ENCODE data around the gene PTOV1. TPM values are rescaled to one million over a fixed set of nuclear protein-coding genes. Genes with fewer than 3 reads are reported as not detected.

The PTOV1 gene
- total and polyA plus RNA-seq, 2 of the 8 experiments (the other 6 are each of a cell fraction or from before 2014, with no cell fraction given), result 147 to 251 TPM

DNA sequence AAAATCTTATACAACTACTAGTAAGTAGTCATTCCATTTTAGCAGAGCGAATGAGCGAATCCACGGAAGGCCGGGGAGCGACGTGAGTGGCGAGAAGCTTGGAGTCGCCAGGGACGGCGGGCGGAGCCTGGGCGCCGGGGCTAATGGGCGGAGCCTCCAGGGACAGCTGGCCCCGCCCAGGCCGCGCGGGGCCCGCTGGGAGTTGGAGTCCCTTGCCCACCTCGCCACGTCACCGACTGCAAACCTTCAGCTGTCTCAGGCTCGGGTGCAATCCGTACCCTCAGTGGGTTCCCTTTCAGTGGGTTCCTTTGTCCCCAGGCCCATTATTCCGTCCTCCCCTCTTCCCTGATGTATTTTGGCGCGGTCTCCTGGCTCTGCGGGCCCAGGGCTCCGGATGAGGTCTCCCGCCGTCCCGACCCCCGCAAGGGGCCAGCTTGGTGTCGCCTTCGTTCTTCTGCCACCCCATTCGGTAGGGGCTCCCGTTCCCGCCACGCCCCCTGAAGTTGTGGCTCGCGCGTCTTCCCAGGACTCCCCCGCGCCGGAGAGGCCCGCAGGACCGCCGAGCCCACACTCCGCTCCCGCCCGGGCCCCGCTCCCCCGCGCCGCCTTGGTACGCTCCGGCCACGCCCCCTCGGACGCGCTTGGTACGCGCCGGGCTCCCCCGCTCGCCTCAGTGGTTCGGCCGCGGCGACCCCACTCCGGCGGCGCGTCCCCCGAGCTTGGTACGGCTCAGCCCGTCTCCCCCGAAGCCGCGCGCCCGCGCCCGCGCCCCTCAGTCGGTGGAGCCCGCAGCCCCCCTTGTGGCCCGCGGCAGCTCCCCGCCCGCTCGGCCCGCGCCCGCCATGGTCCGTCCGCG lies at the start of gene PTOV1 (continued):
- TF ChIP-seq ATF2 (IDR thresholded peaks at IDR 0.05; ENCODE audit: low read length), result no peak
- no peak for TF ChIP-seq NRF1 (IDR thresholded peaks at IDR 0.05; ENCODE audit: low read depth, low read length)
- peak; percentile 68 for TF ChIP-seq SRF (IDR thresholded peaks at IDR 0.05; ENCODE audit: low read depth, low read length)
- no peak for TF ChIP-seq GABPA (IDR thresholded peaks at IDR 0.05; ENCODE audit: borderline replicate concordance, insufficient read depth, low read length)
- peak; percentile 65 for TF ChIP-seq SIX5 (IDR thresholded peaks at IDR 0.05; ENCODE audit: low read depth, low read length)
- TF ChIP-seq, protein P1, sequence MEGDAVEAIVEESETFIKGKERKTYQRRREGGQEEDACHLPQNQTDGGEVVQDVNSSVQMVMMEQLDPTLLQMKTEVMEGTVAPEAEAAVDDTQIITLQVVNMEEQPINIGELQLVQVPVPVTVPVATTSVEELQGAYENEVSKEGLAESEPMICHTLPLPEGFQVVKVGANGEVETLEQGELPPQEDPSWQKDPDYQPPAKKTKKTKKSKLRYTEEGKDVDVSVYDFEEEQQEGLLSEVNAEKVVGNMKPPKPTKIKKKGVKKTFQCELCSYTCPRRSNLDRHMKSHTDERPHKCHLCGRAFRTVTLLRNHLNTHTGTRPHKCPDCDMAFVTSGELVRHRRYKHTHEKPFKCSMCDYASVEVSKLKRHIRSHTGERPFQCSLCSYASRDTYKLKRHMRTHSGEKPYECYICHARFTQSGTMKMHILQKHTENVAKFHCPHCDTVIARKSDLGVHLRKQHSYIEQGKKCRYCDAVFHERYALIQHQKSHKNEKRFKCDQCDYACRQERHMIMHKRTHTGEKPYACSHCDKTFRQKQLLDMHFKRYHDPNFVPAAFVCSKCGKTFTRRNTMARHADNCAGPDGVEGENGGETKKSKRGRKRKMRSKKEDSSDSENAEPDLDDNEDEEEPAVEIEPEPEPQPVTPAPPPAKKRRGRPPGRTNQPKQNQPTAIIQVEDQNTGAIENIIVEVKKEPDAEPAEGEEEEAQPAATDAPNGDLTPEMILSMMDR (IDR thresholded peaks at IDR 0.05; ENCODE audit: control extremely low read depth in 1 of 3, insufficient read depth in 1 of 3, low read depth in 1 of 3, low read length in 3 of 3), result no peak
- TF ChIP-seq ASH2L (IDR thresholded peaks at IDR 0.05; ENCODE audit: low read length), result no peak
- no peak for TF ChIP-seq BCL11A (IDR thresholded peaks at IDR 0.05; ENCODE audit: low read depth in 2 of 2, low read length in 2 of 2)
- TF ChIP-seq RAD21 (IDR thresholded peaks at IDR 0.05 in 1 of 2, conservative IDR thresholded peaks at IDR 0.05 in 1 of 2; ENCODE audit: low read depth in 2 of 2, low read length in 2 of 2), result no peak
- no peak for TF ChIP-seq JUN (IDR thresholded peaks at IDR 0.05; ENCODE audit: low read depth, low read length)
- TF ChIP-seq KDM4A (IDR thresholded peaks at IDR 0.05; ENCODE audit: low read depth, low read length, severe bottlenecking), result peak; percentile 89
- TF ChIP-seq TBP (IDR thresholded peaks at IDR 0.05; ENCODE audit: low read depth, low read length), result peak; percentile 80
- no peak for TF ChIP-seq NANOG (IDR thresholded peaks at IDR 0.05; ENCODE audit: insufficient read depth, low read depth, low read length, poor library complexity, severe bottlenecking)
- peak in 1 of 2 experiments; percentile 73; a peak in 2 of 4 replicates for TF ChIP-seq SIN3A (conservative IDR thresholded peaks at IDR 0.05 in 1 of 2, IDR thresholded peaks at IDR 0.05 in 1 of 2; ENCODE audit: low read depth in 1 of 2, low read length in 2 of 2)
- TF ChIP-seq HDAC6 (IDR thresholded peaks at IDR 0.05; ENCODE audit: low read depth, low read length), result no peak
- no peak for TF ChIP-seq POU5F1 (IDR thresholded peaks at IDR 0.05; ENCODE audit: low read depth, low read length)
- no peak; the same call in 1 of the 2 replicates for TF ChIP-seq YY1 (IDR thresholded peaks at IDR 0.05; ENCODE audit: low read depth, low read length)
- TF ChIP-seq MAFK (IDR thresholded peaks at IDR 0.05; ENCODE audit: low read depth, low read length), result no peak
- no peak for TF ChIP-seq FOSL1 (IDR thresholded peaks at IDR 0.05; ENCODE audit: insufficient read depth, low read depth, low read length)

All from H1 (cell line).